Measurements from ENCODE around the gene ATP8B3.

ATP8B3 gene

DNA sequence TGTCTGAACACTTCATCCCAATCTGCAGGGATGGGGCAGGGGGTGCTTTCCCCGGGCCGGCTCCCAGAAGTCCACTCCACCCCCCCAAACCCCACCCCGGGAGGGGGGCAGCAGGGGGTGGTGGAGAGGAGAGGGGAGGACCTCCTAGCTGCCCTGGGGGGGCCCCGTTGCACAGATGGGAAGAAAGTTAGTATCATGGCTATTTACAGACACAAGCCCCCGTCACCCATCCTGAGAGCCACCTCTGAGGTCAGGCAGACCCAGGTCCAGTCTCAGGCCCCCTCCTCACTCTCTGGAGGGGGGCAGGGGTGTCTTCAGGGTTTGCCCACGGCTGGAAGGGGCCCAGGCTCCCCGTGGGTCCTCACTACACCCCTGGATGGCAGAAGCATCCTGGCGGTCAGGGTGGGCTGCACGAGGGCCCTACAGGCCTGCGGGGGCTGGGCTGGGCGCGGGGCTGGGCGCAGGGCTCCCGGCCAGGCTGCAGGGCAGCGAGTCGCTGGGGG is 42.0 kb upstream of the ATP8B3 start:
- DNase-seq (ENCODE audit: low read depth in 2 of 2), result no peak
- TF ChIP-seq CTCF (IDR thresholded peaks at IDR 0.05; ENCODE audit: low read depth, low read length), result no peak
- H3K4me3 ChIP-seq (replicated peaks in 1 of 2; ENCODE audit: low read depth in 2 of 2, low read length in 2 of 2), result no peak overlapping the region

DNA sequence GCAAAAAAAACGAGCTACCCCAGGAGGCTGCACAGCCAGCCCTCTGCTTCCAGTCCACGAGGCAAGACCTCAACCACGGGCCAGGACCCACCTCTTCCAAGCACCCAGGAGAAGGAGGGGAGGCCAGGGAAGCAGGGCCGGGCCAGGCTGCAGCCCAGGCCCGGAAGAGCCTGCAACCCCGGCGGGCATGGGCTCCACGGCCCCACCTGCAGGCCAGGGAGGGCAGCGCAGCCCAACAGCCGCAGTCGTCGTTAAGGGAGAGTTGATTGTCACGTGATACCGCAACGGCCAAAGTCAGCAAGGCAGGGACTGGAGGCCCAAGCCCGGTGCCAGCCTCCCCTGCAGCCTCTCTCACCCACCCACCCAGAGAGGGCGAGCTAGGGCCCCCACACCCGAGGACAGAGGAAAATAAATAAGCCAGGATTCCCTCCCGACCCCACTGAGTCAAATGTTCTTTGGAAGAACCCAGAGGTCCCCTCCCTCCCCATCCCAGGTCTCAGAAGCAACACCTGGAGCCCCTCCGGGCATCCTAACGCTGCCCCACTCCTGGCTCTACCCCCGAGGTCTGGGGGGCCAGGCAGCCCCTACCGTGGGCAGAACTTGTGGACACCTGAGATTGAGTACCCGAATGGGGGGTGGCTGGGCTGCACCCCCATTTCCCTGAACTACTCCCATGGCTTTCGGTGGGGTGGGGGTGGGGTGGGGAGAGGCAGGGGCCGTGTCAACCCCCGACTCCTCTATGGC is 41.4 kb upstream of the ATP8B3 start:
- peak; percentile 83 to 84 for DNase-seq (ENCODE audit: low read depth in 2 of 2)
- H3K4me3 ChIP-seq (replicated peaks in 1 of 2; ENCODE audit: low read depth in 2 of 2, low read length in 2 of 2), result no peak overlapping the region
- peak; percentile 91 for TF ChIP-seq CTCF (IDR thresholded peaks at IDR 0.05; ENCODE audit: low read depth, low read length)

GRCh38 chr19:1852581-1853128 is 40.6 kb upstream of the ATP8B3 start:
- no peak overlapping the region for H3K4me3 ChIP-seq (replicated peaks in 1 of 2; ENCODE audit: low read depth in 2 of 2, low read length in 2 of 2)
- no peak for DNase-seq (ENCODE audit: low read depth in 2 of 2)
- no peak for TF ChIP-seq CTCF (IDR thresholded peaks at IDR 0.05; ENCODE audit: low read depth, low read length)

DNA sequence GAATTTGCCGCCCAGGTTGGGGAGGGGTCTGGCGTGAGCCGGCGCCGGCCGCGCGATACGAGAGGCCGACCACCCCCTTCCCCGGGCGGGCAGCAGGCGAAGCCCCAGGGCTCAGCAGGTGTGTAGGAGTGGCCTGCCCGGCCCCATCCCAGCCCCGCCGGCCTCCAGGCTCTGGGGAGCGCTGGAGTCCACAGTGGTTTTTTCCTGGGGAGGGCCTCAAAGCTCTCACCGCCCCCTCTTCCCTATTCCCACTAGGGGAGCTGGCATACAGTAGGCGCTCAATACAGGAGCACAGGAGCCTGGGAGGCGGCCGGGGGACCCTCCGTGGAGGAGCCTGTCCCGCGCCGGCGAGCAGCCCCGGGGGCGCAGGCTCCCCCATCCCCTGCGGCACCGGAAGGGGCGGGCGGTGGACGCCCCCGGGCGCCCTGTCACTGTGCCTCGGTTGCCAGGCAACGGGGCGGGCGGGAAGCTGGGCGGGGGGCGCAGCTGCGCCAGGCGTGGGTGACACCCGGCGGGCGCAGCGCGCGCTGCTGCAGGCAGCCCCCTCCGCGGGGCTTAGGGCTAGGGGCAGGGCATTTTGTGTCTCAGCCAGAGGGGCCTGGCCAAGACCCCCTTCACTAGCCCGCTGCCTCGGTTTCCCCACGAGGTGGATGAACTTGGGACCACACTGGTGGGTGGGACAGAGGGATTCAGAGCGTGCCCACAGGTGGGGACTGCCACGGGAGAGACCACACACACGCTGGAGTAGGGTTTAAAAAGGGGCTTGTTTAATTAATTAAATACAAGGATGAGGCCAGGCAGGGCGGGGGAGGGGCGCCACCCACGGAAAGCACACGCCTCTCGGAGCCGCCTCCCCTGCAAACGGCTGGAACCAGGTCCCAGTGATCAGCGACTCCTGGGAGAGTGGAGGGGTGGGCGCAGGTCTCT is 39.8 kb upstream of the ATP8B3 start:
- H3K4me3 ChIP-seq (replicated peaks in 1 of 2; ENCODE audit: low read depth in 2 of 2, low read length in 2 of 2), result no peak overlapping the region

GRCh38 chr19:1850809-1851653 is 39.0 kb upstream of the ATP8B3 start:
- no peak for DNase-seq (ENCODE audit: low read depth in 2 of 2)
- no peak overlapping the region for H3K4me3 ChIP-seq (replicated peaks in 1 of 2; ENCODE audit: low read depth in 2 of 2, low read length in 2 of 2)
- peak; percentile 34 for TF ChIP-seq CTCF (IDR thresholded peaks at IDR 0.05; ENCODE audit: low read depth, low read length)

More for the DNA sequence above, 39.8 kb upstream of the ATP8B3 start:
- DNase-seq (ENCODE audit: low read depth in 2 of 2), result no peak
- TF ChIP-seq CTCF (IDR thresholded peaks at IDR 0.05; ENCODE audit: low read depth, low read length), result no peak

- no peak overlapping the region for H3K4me3 ChIP-seq (replicated peaks in 1 of 2; ENCODE audit: low read depth in 2 of 2, low read length in 2 of 2)
- no peak for DNase-seq (ENCODE audit: low read depth in 2 of 2)
Observed at GRCh38 chr19:1849886-1850398, 37.9 kb upstream of the ATP8B3 start.

More at GRCh38 chr19:1849886-1850398, 37.9 kb upstream of the ATP8B3 start:
- no peak for TF ChIP-seq CTCF (IDR thresholded peaks at IDR 0.05; ENCODE audit: low read depth, low read length)
